Ovary (tissue), 10 donors: Measurements from ENCODE around the gene ABCA8. TPM values are rescaled to one million over a fixed set of nuclear protein-coding genes. Genes with fewer than 3 reads are reported as not detected.
"Not testable (repeated sequence)": the region's sequence is repeated elsewhere in the genome, so short reads cannot be mapped to it uniquely, and the experiment has no call there.

Source experiments
- DNase-seq, 5 donors: peaks; one replicate each; pipeline ENCODE4 v3.0.0-alpha.2; 2019 to 2020
- H3K27ac ChIP-seq, 2 donors: fragments of 200-600 bp; one replicate each; pipeline versions ENCODE4 v1.5.1 to v1.8.0; 2019 to 2022
- H3K27me3 ChIP-seq: fragments of 200-600 bp; one replicate; pipeline ENCODE4 v1.8.0; 2022
- H3K36me3 ChIP-seq: fragments of 200-600 bp; sonication (generic); one replicate; pipeline ENCODE4 v1.5.1; 2019
- H3K4me1 ChIP-seq: one replicate; pipeline ENCODE4 v1.8.1; 2013; ENCODE audit warnings: mild to moderate bottlenecking, moderate library complexity; ENCODE audit not compliant: insufficient read depth
- H3K4me3 ChIP-seq: fragments of 200-600 bp; sonication (generic); one replicate; pipeline ENCODE4 v1.5.1; 2017
- H3K9me3 ChIP-seq, 2 donors: fragments of 200-600 bp in 1 of 2; sonication (generic) in 1 of 2; one replicate each; pipeline versions ENCODE4 v1.5.1 to v1.8.1; 2013 to 2019; ENCODE audit warnings: mild to moderate bottlenecking in 1 of 2, moderate library complexity in 1 of 2
- POLR2A ChIP-seq: fragments of 450-650 bp; IDR thresholded peaks from one replicate; pipeline ENCODE4 v1.6.1; 2017; ENCODE audit warnings: antibody characterized with exemption, mild to moderate bottlenecking, moderate library complexity
- WGBS, 3 donors: extraction: QIAGEN DNeasy Blood & Tissue Kit in 1 of 3; methylation state at CpG; one replicate each; pipeline versions ENCODE4 v1.1.5 to v1.1.7; 2013 to 2017; 5-methylcytosine and 5-hydroxymethylcytosine counted together
- intact Hi-C, 4 donors: fragments of 100-400 bp; cut with DNase I; formaldehyde crosslinking; loops; one replicate each; pipeline versions ENCODE4 v1.11.0 to v1.15.1; 2022 to 2023
- long read RNA-seq, 3 donors: library from polyadenylated mRNA in 2 of 3; unstranded in 2 of 3; transcript quantifications; one replicate each; pipeline ENCODE4 v2.0.0 and lab custom pipeline, GENCODE V29; 2021 to 2026
- polyA plus RNA-seq, 2 donors: library from polyadenylated mRNA; stranded (reverse); fragments of 200-250 nt in 1 of 2; fragments of 350-450 nt in 1 of 2; fragmentation: Illumina TruSeq in 1 of 2; extraction: RNeasy Lipid Tissue Mini Kit (QIAGEN cat#74804) in 1 of 2; gene quantifications; one replicate each; pipeline ENCODE4 v1.2.3, GENCODE V29; 2013 to 2014
- total RNA-seq, 7 donors: library from RNA; depleted of rRNA in 2 of 7; stranded (reverse); fragments of >200 nt in 2 of 7; fragmentation: NEBNext Ultra II Directional in 3 of 7; extraction: Animal tissue kit (Norgen Biotek cat#: 25700) in 3 of 7; gene quantifications; one replicate each; pipeline versions ENCODE4 v1.1.0 to v1.2.4, GENCODE V29; 2016 to 2023
- TF ChIP-seq, protein P1 (sequence below), 3 donors: fragments of 450-650 bp in 2 of 3; fragments of 200-600 bp in 1 of 3; IDR thresholded peaks; one replicate each; pipeline versions ENCODE4 v1.5.1 to v1.8.0; 2016 to 2022; ENCODE audit warnings: antibody characterized with exemption in 3 of 3, mild to moderate bottlenecking in 1 of 3
- donor health status: DM: no; HTN: no; CAD: no; lungs with moderate emphysema.
- donor health status: DM: no; HTN: no; CAD: no.
- donor health status: Bipolar disorder and iron deficiency.
- donor health status: DM: yes; HTN: yes; CAD: no.
- donor health status: DM: no; HTN: no; CAD: no.
- donor health status: DM: yes; HTN: yes; CAD: no.

The ABCA8 gene, protein sequence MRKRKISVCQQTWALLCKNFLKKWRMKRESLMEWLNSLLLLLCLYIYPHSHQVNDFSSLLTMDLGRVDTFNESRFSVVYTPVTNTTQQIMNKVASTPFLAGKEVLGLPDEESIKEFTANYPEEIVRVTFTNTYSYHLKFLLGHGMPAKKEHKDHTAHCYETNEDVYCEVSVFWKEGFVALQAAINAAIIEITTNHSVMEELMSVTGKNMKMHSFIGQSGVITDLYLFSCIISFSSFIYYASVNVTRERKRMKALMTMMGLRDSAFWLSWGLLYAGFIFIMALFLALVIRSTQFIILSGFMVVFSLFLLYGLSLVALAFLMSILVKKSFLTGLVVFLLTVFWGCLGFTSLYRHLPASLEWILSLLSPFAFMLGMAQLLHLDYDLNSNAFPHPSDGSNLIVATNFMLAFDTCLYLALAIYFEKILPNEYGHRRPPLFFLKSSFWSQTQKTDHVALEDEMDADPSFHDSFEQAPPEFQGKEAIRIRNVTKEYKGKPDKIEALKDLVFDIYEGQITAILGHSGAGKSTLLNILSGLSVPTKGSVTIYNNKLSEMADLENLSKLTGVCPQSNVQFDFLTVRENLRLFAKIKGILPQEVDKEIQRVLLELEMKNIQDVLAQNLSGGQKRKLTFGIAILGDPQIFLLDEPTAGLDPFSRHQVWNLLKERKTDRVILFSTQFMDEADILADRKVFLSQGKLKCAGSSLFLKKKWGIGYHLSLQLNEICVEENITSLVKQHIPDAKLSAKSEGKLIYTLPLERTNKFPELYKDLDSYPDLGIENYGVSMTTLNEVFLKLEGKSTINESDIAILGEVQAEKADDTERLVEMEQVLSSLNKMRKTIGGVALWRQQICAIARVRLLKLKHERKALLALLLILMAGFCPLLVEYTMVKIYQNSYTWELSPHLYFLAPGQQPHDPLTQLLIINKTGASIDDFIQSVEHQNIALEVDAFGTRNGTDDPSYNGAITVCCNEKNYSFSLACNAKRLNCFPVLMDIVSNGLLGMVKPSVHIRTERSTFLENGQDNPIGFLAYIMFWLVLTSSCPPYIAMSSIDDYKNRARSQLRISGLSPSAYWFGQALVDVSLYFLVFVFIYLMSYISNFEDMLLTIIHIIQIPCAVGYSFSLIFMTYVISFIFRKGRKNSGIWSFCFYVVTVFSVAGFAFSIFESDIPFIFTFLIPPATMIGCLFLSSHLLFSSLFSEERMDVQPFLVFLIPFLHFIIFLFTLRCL (N-terminal part only)
- total RNA-seq (100 to 1,000 TPM in 4 of 7 donors, 10 to 100 TPM in 3; 84.4 to 218 (median 110) TPM), polyA plus RNA-seq (10 to 100 TPM; 69.2 to 78.0 TPM)
- long read RNA-seq, donor 1, partial matches to known transcripts = 71 of 79 reads
- long read RNA-seq, donor 1, other reads (novel, unspliced or antisense) = 4 of 79 reads
- long read RNA-seq, donor 2 = 0 reads
- long read RNA-seq, donor 3, full-length matches to known transcripts = 8 of 79 reads
- long read RNA-seq, donor 3, partial matches to known transcripts = 22 of 79 reads
- long read RNA-seq, donor 3, other reads (novel, unspliced or antisense) = 49 of 79 reads

DNA sequence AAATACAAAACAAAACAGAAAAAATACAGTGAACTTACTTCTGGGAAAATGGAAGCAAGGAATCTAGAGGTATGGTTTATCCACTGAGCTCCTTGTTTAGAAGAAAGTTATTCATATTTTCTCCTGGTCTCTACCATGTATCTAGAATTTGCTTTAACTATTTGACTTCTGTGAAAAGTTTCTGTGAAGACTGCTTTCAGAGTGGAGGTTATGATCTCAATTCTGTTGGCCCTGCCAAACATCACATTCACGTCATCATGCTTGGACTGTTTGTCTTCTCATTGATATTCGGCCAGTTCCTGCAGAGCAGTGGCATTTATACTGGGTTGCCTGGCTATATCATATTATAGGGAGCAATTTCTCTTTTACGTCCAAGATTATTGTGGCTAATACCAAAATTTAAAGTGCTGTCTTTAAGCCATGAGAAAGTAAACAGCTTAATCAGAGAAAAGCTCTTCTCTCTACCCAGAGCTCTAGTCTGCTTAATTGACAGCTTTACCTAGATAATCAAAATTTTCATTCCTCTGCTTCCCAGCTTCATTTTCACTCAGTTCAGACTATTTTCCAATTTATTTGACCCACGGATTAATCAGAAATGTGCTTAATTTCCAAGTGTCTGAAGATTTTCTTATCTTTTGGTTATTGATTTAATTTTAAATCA lies at the start of gene ABCA8:
Gene ABCA8, minus strand, starts transcription at position 212 of the 661 bp plus-strand sequence. CDS start 13,358 bp downstream, outside the sequence.
- TF ChIP-seq, protein P1, sequence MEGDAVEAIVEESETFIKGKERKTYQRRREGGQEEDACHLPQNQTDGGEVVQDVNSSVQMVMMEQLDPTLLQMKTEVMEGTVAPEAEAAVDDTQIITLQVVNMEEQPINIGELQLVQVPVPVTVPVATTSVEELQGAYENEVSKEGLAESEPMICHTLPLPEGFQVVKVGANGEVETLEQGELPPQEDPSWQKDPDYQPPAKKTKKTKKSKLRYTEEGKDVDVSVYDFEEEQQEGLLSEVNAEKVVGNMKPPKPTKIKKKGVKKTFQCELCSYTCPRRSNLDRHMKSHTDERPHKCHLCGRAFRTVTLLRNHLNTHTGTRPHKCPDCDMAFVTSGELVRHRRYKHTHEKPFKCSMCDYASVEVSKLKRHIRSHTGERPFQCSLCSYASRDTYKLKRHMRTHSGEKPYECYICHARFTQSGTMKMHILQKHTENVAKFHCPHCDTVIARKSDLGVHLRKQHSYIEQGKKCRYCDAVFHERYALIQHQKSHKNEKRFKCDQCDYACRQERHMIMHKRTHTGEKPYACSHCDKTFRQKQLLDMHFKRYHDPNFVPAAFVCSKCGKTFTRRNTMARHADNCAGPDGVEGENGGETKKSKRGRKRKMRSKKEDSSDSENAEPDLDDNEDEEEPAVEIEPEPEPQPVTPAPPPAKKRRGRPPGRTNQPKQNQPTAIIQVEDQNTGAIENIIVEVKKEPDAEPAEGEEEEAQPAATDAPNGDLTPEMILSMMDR (IDR thresholded peaks at IDR 0.05) = no peak
- Histone ChIP-seq H3K9me3 (no peaks in the 10 kb centered on the region), H3K4me1 (peaks cover 2% of the 10 kb centered on the region), H3K4me3 (peak within 1 kb of the TSS; percentile 44), H3K36me3 (no peaks in the 10 kb centered on the region), H3K27ac (peak within 1 kb of the TSS in 1 of 2 donors; percentile 28), H3K27me3 (no peaks in the 10 kb centered on the region)
- WGBS, 3 donors = 5 to 18% (median 10%) methylated on average over 4 of the region's 4 CpGs
- intact Hi-C loops = no loop called here
- DNase-seq = peak in 4 of 5 donors; percentile 27 to 56 (median 44)

DNA sequence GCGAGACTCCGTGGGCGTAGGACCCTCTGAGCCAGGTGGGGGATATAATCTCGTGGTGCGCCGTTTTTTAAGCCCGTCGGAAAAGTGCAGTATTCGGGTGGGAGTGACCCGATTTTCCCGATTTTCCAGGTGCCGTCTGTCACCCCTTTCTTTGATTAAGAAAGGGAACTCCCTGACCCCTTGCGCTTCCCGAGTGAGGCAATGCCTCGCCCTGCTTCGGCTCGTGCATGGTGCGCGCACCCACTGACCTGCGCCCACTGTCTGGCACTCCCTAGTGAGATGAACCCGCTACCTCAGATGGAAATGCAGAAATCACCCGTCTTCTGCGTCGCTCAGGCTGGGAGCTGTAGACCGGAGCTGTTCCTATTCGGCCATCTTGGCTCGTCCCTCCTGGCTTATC lies 49.6 kb upstream of the ABCA8 start:
- H3K4me3 ChIP-seq, H3K9me3 ChIP-seq, H3K27ac ChIP-seq, H3K4me1 ChIP-seq, H3K27me3 ChIP-seq, DNase-seq, intact Hi-C loops, H3K36me3 ChIP-seq: not testable (repeated sequence)
- 93 to 96% (median 95%) methylated on average over 20 to 25 of the region's 27 CpGs for WGBS, 3 donors

DNA sequence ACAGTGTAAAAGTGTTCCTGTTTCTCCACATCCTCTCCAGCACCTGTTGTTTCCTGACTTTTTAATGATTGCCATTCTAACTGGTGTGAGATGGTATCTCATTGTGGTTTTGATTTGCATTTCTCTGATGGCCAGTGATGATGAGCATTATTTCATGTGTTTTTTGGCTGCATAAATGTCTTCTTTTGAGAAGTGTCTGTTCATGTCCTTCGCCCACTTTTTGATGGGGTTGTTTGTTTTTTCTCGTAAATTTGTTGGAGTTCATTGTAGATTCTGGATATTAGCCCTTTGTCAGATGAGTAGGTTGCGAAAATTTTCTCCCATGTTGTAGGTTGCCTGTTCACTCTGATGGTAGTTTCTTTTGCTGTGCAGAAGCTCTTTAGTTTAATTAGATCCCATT lies 44.6 kb upstream of the ABCA8 start:
- H3K9me3 ChIP-seq, H3K36me3 ChIP-seq, DNase-seq, H3K4me3 ChIP-seq, H3K27ac ChIP-seq, intact Hi-C loops, H3K4me1 ChIP-seq, H3K27me3 ChIP-seq: not testable (repeated sequence)
- 88 to 100% (median 100%) methylated on average over 3 of the region's 3 CpGs for WGBS, 3 donors

DNA sequence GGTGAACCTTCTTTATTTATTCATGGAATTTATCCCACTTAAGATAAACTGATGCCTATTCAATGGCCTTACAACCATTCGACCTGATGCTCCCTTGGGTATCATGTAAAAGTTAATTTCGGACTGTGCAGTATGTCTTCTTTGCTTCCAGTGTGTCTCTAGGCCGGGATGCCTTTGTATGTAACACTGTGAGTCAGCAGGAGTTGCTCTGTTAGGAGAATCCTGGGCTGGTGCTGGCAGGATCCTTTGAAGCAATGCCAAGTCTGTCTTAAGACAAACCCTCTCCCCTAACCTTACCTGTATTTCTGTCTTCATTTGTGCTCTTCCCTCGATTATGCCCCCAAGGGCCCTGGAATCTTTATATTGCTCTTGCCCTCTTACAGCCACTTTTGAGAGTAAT lies 37.9 kb upstream of the ABCA8 start:
- WGBS, 3 donors = 49 to 53% (median 50%) methylated on average over 4 of the region's 4 CpGs
- no peak for TF ChIP-seq POLR2A
- TF ChIP-seq, protein P1 (IDR thresholded peaks at IDR 0.05) = no peak
- Histone ChIP-seq H3K9me3 (no peaks in the 10 kb centered on the region), H3K4me1 (no peaks in the 10 kb centered on the region), H3K4me3 (no peak overlapping the region), H3K27me3 (no peaks in the 10 kb centered on the region), H3K36me3 (no peaks in the 10 kb centered on the region), H3K27ac (no peak overlapping the region)
- intact Hi-C loops = no loop called here
- DNase-seq = no peak
